ENCODE measurements around the gene FBXL7. TPM values are rescaled to one million over a fixed set of nuclear protein-coding genes. Genes with fewer than 3 reads are reported as not detected.

The FBXL7 gene
- total RNA-seq, 1 experiment from 2014 or later = not detected

DNA sequence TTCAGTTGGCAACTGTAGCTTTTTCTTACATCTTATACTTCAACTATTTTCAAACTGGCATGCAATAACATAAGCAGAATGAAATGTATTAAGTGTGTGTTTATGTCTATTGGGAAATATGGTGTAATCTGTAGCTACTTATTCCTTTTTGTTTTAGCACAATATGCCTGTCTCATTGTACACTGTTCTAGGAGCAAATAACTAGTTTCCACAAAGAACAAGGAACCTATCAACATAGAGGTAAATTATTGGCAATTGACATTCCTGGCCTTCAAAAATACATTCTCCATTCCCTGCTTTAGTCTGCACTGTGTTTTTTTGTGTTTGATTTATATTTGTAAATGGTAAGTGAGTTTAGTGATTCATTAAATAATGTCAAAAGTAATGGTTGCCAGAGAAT lies 75.7 kb downstream of the FBXL7 start:
- no peaks in the 10 kb centered on the region for H3K9me3 ChIP-seq (ENCODE audit: control insufficient read depth, insufficient read depth, low read depth, low read length)
- DNase-seq (ENCODE audit: low read depth, low spot score) = no peak
- TF ChIP-seq, protein P1, sequence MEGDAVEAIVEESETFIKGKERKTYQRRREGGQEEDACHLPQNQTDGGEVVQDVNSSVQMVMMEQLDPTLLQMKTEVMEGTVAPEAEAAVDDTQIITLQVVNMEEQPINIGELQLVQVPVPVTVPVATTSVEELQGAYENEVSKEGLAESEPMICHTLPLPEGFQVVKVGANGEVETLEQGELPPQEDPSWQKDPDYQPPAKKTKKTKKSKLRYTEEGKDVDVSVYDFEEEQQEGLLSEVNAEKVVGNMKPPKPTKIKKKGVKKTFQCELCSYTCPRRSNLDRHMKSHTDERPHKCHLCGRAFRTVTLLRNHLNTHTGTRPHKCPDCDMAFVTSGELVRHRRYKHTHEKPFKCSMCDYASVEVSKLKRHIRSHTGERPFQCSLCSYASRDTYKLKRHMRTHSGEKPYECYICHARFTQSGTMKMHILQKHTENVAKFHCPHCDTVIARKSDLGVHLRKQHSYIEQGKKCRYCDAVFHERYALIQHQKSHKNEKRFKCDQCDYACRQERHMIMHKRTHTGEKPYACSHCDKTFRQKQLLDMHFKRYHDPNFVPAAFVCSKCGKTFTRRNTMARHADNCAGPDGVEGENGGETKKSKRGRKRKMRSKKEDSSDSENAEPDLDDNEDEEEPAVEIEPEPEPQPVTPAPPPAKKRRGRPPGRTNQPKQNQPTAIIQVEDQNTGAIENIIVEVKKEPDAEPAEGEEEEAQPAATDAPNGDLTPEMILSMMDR (IDR thresholded peaks at IDR 0.05) = no peak
- no peak for TF ChIP-seq TCF7L2 (IDR thresholded peaks at IDR 0.05; ENCODE audit: low read depth, low read length)
- TF ChIP-seq, protein P2, sequence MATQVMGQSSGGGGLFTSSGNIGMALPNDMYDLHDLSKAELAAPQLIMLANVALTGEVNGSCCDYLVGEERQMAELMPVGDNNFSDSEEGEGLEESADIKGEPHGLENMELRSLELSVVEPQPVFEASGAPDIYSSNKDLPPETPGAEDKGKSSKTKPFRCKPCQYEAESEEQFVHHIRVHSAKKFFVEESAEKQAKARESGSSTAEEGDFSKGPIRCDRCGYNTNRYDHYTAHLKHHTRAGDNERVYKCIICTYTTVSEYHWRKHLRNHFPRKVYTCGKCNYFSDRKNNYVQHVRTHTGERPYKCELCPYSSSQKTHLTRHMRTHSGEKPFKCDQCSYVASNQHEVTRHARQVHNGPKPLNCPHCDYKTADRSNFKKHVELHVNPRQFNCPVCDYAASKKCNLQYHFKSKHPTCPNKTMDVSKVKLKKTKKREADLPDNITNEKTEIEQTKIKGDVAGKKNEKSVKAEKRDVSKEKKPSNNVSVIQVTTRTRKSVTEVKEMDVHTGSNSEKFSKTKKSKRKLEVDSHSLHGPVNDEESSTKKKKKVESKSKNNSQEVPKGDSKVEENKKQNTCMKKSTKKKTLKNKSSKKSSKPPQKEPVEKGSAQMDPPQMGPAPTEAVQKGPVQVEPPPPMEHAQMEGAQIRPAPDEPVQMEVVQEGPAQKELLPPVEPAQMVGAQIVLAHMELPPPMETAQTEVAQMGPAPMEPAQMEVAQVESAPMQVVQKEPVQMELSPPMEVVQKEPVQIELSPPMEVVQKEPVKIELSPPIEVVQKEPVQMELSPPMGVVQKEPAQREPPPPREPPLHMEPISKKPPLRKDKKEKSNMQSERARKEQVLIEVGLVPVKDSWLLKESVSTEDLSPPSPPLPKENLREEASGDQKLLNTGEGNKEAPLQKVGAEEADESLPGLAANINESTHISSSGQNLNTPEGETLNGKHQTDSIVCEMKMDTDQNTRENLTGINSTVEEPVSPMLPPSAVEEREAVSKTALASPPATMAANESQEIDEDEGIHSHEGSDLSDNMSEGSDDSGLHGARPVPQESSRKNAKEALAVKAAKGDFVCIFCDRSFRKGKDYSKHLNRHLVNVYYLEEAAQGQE (IDR thresholded peaks at IDR 0.05; ENCODE audit: insufficient read depth in 1 of 2, low read depth in 2 of 2, low read length in 1 of 2) = no peak
- TF ChIP-seq POLR2AphosphoS5 (IDR thresholded peaks at IDR 0.05; ENCODE audit: low read depth, low read length) = no peak
- TF ChIP-seq SIN3A (IDR thresholded peaks at IDR 0.05; ENCODE audit: borderline replicate concordance, insufficient read depth, low read depth, low read length) = no peak
- H3K27me3 ChIP-seq (ENCODE audit: control insufficient read depth, insufficient read depth, low read length) = no peaks in the 10 kb centered on the region
- CTCF ChIA-PET = no interaction called here
- no peak for ATAC-seq
- no peak overlapping the region for H3K4me3 ChIP-seq (ENCODE audit: low read depth in 2 of 2, low read length in 2 of 2)
- BruUV-seq (replicated peaks) = no TSS peak
- intact Hi-C loops (cut with micrococcal nuclease; ENCODE audit: unreplicated experiment) (no loop called here), in situ Hi-C loops (cut with HindIII; ENCODE audit: low pct_unique_long_range_greater_than_20kb, low sequenced_read_pairs) (no loop called here)
- no peaks in the 10 kb centered on the region for H3K4me1 ChIP-seq (ENCODE audit: control insufficient read depth, insufficient read depth, low read length)
- no peak overlapping the region for H3K27ac ChIP-seq (ENCODE audit: low read length)
- POLR2A ChIA-PET = no interaction called here
- H3K36me3 ChIP-seq (ENCODE audit: control insufficient read depth, insufficient read depth, low read length) = no peaks in the 10 kb centered on the region

DNA sequence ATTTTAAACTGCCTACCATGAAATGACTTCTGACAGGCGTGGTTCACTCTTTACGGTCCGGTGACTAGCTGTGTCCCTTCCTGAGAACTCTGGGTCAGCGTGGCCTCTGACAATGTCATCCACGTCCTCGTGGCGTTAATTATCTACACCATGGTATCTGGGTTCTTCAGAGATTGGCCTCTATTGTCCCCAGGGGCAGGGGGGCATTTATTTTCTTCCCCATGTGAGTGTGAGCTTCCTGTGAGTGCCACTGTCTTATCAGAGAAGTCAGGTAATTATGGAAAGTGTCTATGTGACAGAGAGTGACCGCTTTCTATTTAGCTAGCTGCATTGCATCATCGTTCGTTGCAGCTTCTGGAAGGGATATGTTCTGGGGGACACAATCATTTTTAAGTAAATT lies 77.2 kb downstream of the FBXL7 start:
- TF ChIP-seq SIN3A (IDR thresholded peaks at IDR 0.05; ENCODE audit: borderline replicate concordance, insufficient read depth, low read depth, low read length) = no peak
- no peak for TF ChIP-seq TCF7L2 (IDR thresholded peaks at IDR 0.05; ENCODE audit: low read depth, low read length)
- TF ChIP-seq POLR2AphosphoS5 (IDR thresholded peaks at IDR 0.05; ENCODE audit: low read depth, low read length) = no peak
- TF ChIP-seq, protein P2 (IDR thresholded peaks at IDR 0.05; ENCODE audit: insufficient read depth in 1 of 2, low read depth in 2 of 2, low read length in 1 of 2) = no peak
- TF ChIP-seq, protein P1 (IDR thresholded peaks at IDR 0.05) = no peak
- H3K4me3 ChIP-seq (ENCODE audit: low read depth in 2 of 2, low read length in 2 of 2) = no peak overlapping the region
- in situ Hi-C loops (cut with HindIII; ENCODE audit: low pct_unique_long_range_greater_than_20kb, low sequenced_read_pairs) = no loop called here
- H3K36me3 ChIP-seq (ENCODE audit: control insufficient read depth, insufficient read depth, low read length) = no peaks in the 10 kb centered on the region
- no TSS peak for BruUV-seq (replicated peaks)
- ATAC-seq (no peak), DNase-seq (ENCODE audit: low read depth, low spot score) (no peak)
- no peak overlapping the region for H3K27ac ChIP-seq (ENCODE audit: low read length)
- no peaks in the 10 kb centered on the region for H3K27me3 ChIP-seq (ENCODE audit: control insufficient read depth, insufficient read depth, low read length)
- POLR2A ChIA-PET = no interaction called here
- CTCF ChIA-PET = no interaction called here
- H3K9me3 ChIP-seq (ENCODE audit: control insufficient read depth, insufficient read depth, low read depth, low read length) = no peaks in the 10 kb centered on the region
- no peaks in the 10 kb centered on the region for H3K4me1 ChIP-seq (ENCODE audit: control insufficient read depth, insufficient read depth, low read length)
- intact Hi-C loops (cut with micrococcal nuclease; ENCODE audit: unreplicated experiment) = no loop called here

Data from Panc1 (cell line).